NCI-H82 (cell line): ENCODE data around the gene SFSWAP.
"Not testable (repeated sequence)": the region's sequence is repeated elsewhere in the genome, so short reads cannot be mapped to it uniquely, and the experiment has no call there.

Source experiments
- DNase-seq: peaks from one replicate; lab custom pipeline; 2025; lab: John Stamatoyannopoulos, UW

The SFSWAP gene

GRCh38 chr12:131736446-131737149, 25.7 kb downstream of the SFSWAP start:
- DNase-seq, result no peak

- DNase-seq, result no peak
Observed at GRCh38 chr12:131737150-131737827, 26.4 kb downstream of the SFSWAP start.

- no peak for DNase-seq
Observed at GRCh38 chr12:131738196-131738595, 27.3 kb downstream of the SFSWAP start.

GRCh38 chr12:131740626-131741025, 29.7 kb downstream of the SFSWAP start:
- no peak for DNase-seq

- DNase-seq, result not testable (repeated sequence)
Observed at GRCh38 chr12:131742761-131743160, 31.9 kb downstream of the SFSWAP start.

- not testable (repeated sequence) for DNase-seq
Observed at GRCh38 chr12:131743410-131743809, 32.5 kb downstream of the SFSWAP start.

- not testable (repeated sequence) for DNase-seq
Observed at GRCh38 chr12:131743880-131744279, 33.0 kb downstream of the SFSWAP start.

- not testable (repeated sequence) for DNase-seq
Observed at GRCh38 chr12:131744675-131745074, 33.8 kb downstream of the SFSWAP start.

GRCh38 chr12:131745706-131746105, 34.8 kb downstream of the SFSWAP start:
- DNase-seq, result no peak

- DNase-seq, result no peak
Observed at GRCh38 chr12:131747276-131748177, 36.6 kb downstream of the SFSWAP start.

GRCh38 chr12:131749618-131750315, 38.9 kb downstream of the SFSWAP start:
- no peak for DNase-seq

- no peak for DNase-seq
Observed at GRCh38 chr12:131751335-131751734, 40.4 kb downstream of the SFSWAP start.

GRCh38 chr12:131752451-131752850, 41.6 kb downstream of the SFSWAP start:
- DNase-seq, result no peak

GRCh38 chr12:131753005-131753404, 42.1 kb downstream of the SFSWAP start:
- no peak for DNase-seq

- DNase-seq, result no peak
Observed at GRCh38 chr12:131753757-131754156, 42.9 kb downstream of the SFSWAP start.

GRCh38 chr12:131754184-131754583, 43.3 kb downstream of the SFSWAP start:
- DNase-seq, result no peak

- DNase-seq, result peak; percentile 65
Observed at GRCh38 chr12:131755305-131756113, 44.6 kb downstream of the SFSWAP start.

- DNase-seq, result no peak
Observed at GRCh38 chr12:131756441-131756840, 45.6 kb downstream of the SFSWAP start.

- no peak for DNase-seq
Observed at GRCh38 chr12:131757111-131757510, 46.2 kb downstream of the SFSWAP start.

GRCh38 chr12:131758016-131758739, 47.3 kb downstream of the SFSWAP start:
- no peak for DNase-seq
